Neural cell (in vitro differentiated cells): ENCODE results near the gene FABP7. TPM values are rescaled to one million over a fixed set of nuclear protein-coding genes. Genes with fewer than 3 reads are reported as not detected.

Experiments used
- H2AFZ ChIP-seq: fragments of 200-600, 300-800 bp; sonication (generic), shearing (Covaris generic); 2 replicates; pipeline ENCODE4 v1.6.0; 2014; ENCODE audit warnings: low read depth, mild to moderate bottlenecking, antibody characterized with exemption, low read length, moderate library complexity
- H3F3A ChIP-seq: fragments of 200-600 bp; shearing (Covaris generic); 2 replicates; pipeline ENCODE4 v1.6.1; 2016; ENCODE audit warnings: mild to moderate bottlenecking, moderate library complexity, mixed read lengths, antibody characterized with exemption, low read length; ENCODE audit not compliant: insufficient read depth, poor library complexity, severe bottlenecking
- H3K27ac ChIP-seq: fragments of 200-600, 300-800 bp; sonication (generic), shearing (Covaris generic); 2 replicates; pipeline ENCODE4 v1.5.1; 2014; ENCODE audit warnings: mild to moderate bottlenecking, low read length, moderate library complexity
- H3K27me3 ChIP-seq: fragments of 300-800, 200-600 bp; sonication (generic), shearing (Covaris generic); 2 replicates; pipeline ENCODE4 v1.6.0; 2014; ENCODE audit warnings: mild to moderate bottlenecking, low read depth, low read length, moderate library complexity; ENCODE audit not compliant: insufficient read depth
- H3K36me3 ChIP-seq: fragments of 300-800, 200-600 bp; sonication (generic), shearing (Covaris generic); 2 replicates; pipeline ENCODE4 v1.5.1; 2014; ENCODE audit warnings: mild to moderate bottlenecking, antibody characterized with exemption, low read length, moderate library complexity; ENCODE audit not compliant: insufficient read depth
- H3K4me2 ChIP-seq: fragments of 300-800, 200-600 bp; sonication (generic), shearing (Covaris generic); 2 replicates; pipeline ENCODE4 v1.6.0; 2014; ENCODE audit warnings: mild to moderate bottlenecking, low read length
- H3K4me3 ChIP-seq: fragments of 300-800, 200-600 bp; sonication (generic), shearing (Covaris generic); 2 replicates; pipeline ENCODE4 v1.5.1; 2014; ENCODE audit warnings: mild to moderate bottlenecking, low read length, moderate library complexity
- H3K79me2 ChIP-seq: fragments of 200-600 bp; shearing (Covaris generic); replicated peaks from 2 replicates; pipeline ENCODE4 v1.6.0; 2014; ENCODE audit warnings: mild to moderate bottlenecking, low read length, moderate library complexity; ENCODE audit not compliant: insufficient read depth
- H3K9ac ChIP-seq: fragments of 300-800, 200-600 bp; sonication (generic), shearing (Covaris generic); 2 replicates; pipeline ENCODE4 v1.6.1; 2016; ENCODE audit warnings: mild to moderate bottlenecking, low read length, mixed read lengths
- H3K9me2 ChIP-seq: fragments of 200-600 bp; shearing (Covaris generic); 2 replicates; pipeline ENCODE4 v1.6.1; 2016; ENCODE audit warnings: mild to moderate bottlenecking, low read length, mixed read lengths; ENCODE audit not compliant: insufficient read depth
- H3K9me3 ChIP-seq: fragments of 200-600, 300-800 bp; sonication (generic), shearing (Covaris generic); 2 replicates; pipeline ENCODE4 v1.6.1; 2016; ENCODE audit warnings: mild to moderate bottlenecking, mixed run types, low read length, moderate library complexity, mixed read lengths
- H4K20me1 ChIP-seq: fragments of 200-600 bp; shearing (Covaris generic); 2 replicates; pipeline ENCODE4 v1.6.1; 2016; ENCODE audit warnings: mild to moderate bottlenecking, mixed run types; ENCODE audit not compliant: insufficient read depth
- EP300 ChIP-seq: fragments of 450-650 bp; conservative IDR thresholded peaks from 2 replicates; pipeline ENCODE4 v1.6.1; 2014; ENCODE audit warnings: antibody characterized with exemption, mild to moderate bottlenecking, moderate library complexity; ENCODE audit not compliant: poor library complexity, severe bottlenecking
- EZH2 ChIP-seq: fragments of 200-600, 300-800 bp; shearing (Covaris generic), sonication (generic); IDR thresholded peaks from 2 replicates; pipeline ENCODE4 v1.6.1; 2014; ENCODE audit warnings: antibody characterized with exemption, low read length, borderline replicate concordance, mild to moderate bottlenecking; ENCODE audit not compliant: insufficient read depth, poor library complexity, severe bottlenecking
- MXI1 ChIP-seq: fragments of 450-650 bp; conservative IDR thresholded peaks from 2 replicates; pipeline ENCODE4 v1.6.1; 2014; ENCODE audit warnings: antibody characterized with exemption, mild to moderate bottlenecking; ENCODE audit not compliant: poor library complexity, severe bottlenecking
- POLR2AphosphoS5 ChIP-seq: IDR thresholded peaks from 2 replicates; pipeline ENCODE4 v1.6.1; 2012
- RAD21 ChIP-seq: fragments of 450-650 bp; conservative IDR thresholded peaks from 2 replicates; pipeline ENCODE4 v1.6.1; 2014; ENCODE audit warnings: antibody characterized with exemption, mild to moderate bottlenecking, moderate library complexity
- SMC3 ChIP-seq: fragments of 450-650 bp; conservative IDR thresholded peaks from 2 replicates; pipeline ENCODE4 v1.6.1; 2014; ENCODE audit warnings: antibody characterized with exemption, mild to moderate bottlenecking, moderate library complexity; ENCODE audit not compliant: poor library complexity
- TAF1 ChIP-seq: IDR thresholded peaks from 2 replicates; pipeline ENCODE4 v1.6.1; 2012; ENCODE audit warnings: low read depth
- polyA plus RNA-seq: library from polyadenylated mRNA; depleted of rRNA; stranded (reverse); fragments of >200 nt; gene quantifications from 2 replicates; pipeline ENCODE4 v1.2.3, GENCODE V29; 2014
- TF ChIP-seq, protein P1 (sequence below): fragments of 450-650 bp; IDR thresholded peaks from 2 replicates; pipeline ENCODE4 v1.5.1; 2014; ENCODE audit warnings: antibody characterized with exemption, mild to moderate bottlenecking, moderate library complexity; ENCODE audit not compliant: poor library complexity, severe bottlenecking
- TF ChIP-seq, protein P2 (sequence below): IDR thresholded peaks from 2 replicates; pipeline ENCODE4 v1.6.1; 2012; ENCODE audit warnings: borderline replicate concordance

FABP7 gene
- polyA plus RNA-seq, 1 donor from 2014 or later, result 37.2 TPM

DNA sequence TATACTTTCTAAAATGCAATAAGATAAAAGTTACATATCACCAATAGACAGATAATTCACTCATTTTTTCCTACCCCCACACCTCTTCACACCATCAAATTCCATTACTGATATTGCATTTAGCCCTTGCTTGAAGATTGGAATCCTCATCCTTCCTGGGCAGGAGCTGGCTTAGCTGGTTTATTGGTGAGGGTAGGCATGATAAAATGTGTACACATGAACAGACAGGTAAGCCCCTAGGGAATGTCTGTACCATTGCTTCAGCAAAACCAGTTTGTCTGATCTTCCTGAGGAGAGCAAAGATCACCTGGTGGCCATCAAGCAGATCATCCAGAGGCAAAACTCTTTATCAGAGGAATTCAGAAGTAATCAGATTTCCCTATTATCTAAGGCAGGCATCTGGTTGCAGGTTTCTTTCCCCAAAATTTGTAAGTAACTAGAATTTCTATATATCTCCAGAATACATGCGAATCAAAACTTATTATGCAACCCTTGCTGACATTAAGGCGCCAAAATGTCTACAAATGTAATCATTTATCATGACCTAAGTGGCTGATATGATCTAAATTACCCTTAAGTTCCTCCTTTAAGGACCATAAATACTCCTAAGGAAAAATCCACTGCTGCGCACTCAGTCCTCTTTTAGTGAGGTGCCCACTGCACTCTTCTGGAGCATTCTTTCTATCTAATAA is 6.6 kb upstream of the FABP7 start:
- Histone ChIP-seq H4K20me1 (no peaks in the 10 kb centered on the region), H3K27me3 (no peaks in the 10 kb centered on the region), H3K4me2 (no peak overlapping the region), H3K4me3 (no peak overlapping the region), H2AFZ (no peak overlapping the region), H3F3A (no peaks in the 10 kb centered on the region), H3K9ac (no peak overlapping the region), H3K27ac (no peak overlapping the region), H3K9me2 (no peaks in the 10 kb centered on the region), H3K79me2 (no peaks in the 10 kb centered on the region), H3K9me3 (no peaks in the 10 kb centered on the region), H3K36me3 (no peaks in the 10 kb centered on the region)
- no peak for TF ChIP-seq MXI1
- TF ChIP-seq POLR2AphosphoS5, result no peak
- TF ChIP-seq EZH2, result no peak
- no peak for TF ChIP-seq TAF1
- TF ChIP-seq, protein P1, sequence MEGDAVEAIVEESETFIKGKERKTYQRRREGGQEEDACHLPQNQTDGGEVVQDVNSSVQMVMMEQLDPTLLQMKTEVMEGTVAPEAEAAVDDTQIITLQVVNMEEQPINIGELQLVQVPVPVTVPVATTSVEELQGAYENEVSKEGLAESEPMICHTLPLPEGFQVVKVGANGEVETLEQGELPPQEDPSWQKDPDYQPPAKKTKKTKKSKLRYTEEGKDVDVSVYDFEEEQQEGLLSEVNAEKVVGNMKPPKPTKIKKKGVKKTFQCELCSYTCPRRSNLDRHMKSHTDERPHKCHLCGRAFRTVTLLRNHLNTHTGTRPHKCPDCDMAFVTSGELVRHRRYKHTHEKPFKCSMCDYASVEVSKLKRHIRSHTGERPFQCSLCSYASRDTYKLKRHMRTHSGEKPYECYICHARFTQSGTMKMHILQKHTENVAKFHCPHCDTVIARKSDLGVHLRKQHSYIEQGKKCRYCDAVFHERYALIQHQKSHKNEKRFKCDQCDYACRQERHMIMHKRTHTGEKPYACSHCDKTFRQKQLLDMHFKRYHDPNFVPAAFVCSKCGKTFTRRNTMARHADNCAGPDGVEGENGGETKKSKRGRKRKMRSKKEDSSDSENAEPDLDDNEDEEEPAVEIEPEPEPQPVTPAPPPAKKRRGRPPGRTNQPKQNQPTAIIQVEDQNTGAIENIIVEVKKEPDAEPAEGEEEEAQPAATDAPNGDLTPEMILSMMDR, result no peak
- no peak for TF ChIP-seq EP300
- TF ChIP-seq, protein P2, sequence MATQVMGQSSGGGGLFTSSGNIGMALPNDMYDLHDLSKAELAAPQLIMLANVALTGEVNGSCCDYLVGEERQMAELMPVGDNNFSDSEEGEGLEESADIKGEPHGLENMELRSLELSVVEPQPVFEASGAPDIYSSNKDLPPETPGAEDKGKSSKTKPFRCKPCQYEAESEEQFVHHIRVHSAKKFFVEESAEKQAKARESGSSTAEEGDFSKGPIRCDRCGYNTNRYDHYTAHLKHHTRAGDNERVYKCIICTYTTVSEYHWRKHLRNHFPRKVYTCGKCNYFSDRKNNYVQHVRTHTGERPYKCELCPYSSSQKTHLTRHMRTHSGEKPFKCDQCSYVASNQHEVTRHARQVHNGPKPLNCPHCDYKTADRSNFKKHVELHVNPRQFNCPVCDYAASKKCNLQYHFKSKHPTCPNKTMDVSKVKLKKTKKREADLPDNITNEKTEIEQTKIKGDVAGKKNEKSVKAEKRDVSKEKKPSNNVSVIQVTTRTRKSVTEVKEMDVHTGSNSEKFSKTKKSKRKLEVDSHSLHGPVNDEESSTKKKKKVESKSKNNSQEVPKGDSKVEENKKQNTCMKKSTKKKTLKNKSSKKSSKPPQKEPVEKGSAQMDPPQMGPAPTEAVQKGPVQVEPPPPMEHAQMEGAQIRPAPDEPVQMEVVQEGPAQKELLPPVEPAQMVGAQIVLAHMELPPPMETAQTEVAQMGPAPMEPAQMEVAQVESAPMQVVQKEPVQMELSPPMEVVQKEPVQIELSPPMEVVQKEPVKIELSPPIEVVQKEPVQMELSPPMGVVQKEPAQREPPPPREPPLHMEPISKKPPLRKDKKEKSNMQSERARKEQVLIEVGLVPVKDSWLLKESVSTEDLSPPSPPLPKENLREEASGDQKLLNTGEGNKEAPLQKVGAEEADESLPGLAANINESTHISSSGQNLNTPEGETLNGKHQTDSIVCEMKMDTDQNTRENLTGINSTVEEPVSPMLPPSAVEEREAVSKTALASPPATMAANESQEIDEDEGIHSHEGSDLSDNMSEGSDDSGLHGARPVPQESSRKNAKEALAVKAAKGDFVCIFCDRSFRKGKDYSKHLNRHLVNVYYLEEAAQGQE, result no peak
- no peak for TF ChIP-seq SMC3
- no peak for TF ChIP-seq RAD21

DNA sequence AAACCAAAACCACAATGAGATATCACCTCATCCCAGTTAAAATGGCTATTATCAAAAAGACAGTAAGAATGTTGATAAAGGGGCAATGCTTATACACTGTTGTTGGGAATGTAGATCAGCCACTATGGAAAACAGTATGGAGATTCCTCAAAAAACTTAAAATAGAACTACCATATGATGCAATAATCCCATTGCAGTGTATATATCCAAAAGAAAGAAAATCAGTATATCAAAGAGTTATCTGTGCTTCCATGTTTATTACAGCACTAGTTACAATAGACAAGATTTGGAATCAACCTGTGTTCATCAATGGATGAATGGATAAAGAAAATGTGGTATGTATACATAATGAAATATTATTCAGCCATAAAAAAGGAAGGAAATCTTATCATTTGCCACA is 3.5 kb upstream of the FABP7 start:
- no peaks in the 10 kb centered on the region for H3K9me2 ChIP-seq
- no peaks in the 10 kb centered on the region for H4K20me1 ChIP-seq
- H3K27me3 ChIP-seq, result no peaks in the 10 kb centered on the region
- H3F3A ChIP-seq, result no peaks in the 10 kb centered on the region
- H2AFZ ChIP-seq, result no peak overlapping the region
- TF ChIP-seq, protein P2, result no peak
- TF ChIP-seq EZH2, result no peak
- TF ChIP-seq RAD21, result no peak
- TF ChIP-seq POLR2AphosphoS5, result no peak
- TF ChIP-seq TAF1, result no peak
- no peak for TF ChIP-seq SMC3
- TF ChIP-seq EP300, result no peak
- no peak for TF ChIP-seq MXI1
- TF ChIP-seq, protein P1, result no peak
- peaks cover 5% of the 10 kb centered on the region for H3K79me2 ChIP-seq
- no peak overlapping the region for H3K4me3 ChIP-seq
- H3K27ac ChIP-seq, result no peak overlapping the region
- no peaks in the 10 kb centered on the region for H3K36me3 ChIP-seq
- H3K9me3 ChIP-seq, result no peaks in the 10 kb centered on the region
- H3K4me2 ChIP-seq, result no peak overlapping the region
- no peak overlapping the region for H3K9ac ChIP-seq
